ENCODE results near the gene MYBPH.

MYBPH gene

DNA sequence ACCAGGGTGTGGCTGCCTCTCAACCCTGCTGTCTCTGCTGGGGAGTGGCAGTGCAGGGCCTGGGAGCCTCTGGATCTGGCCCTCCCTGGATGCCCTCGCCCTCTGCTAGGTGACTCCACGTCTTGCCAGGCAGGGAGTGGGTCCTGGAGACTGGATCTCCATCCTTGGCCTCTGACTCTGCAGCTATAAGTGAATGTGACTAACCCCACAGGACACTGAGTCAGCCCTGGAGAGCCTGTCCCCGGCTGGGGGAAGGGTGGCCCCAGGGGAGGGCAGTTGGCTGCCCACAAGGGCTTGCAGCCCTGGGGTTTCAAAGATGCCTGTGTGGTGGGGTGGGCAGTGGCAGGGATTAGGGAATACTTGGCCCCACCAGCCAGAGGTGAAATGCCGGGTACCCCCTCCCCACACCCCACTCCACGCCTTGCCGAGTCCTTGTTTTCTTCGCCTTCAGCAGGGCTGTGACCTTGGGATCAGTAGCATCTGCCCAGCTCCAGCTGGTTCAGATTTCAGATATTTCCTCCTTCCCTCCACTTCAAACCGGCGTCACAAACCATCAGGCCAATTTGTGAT is 1.9 kb upstream of the MYBPH start:
- Histone ChIP-seq H3K4me1 (ENCODE audit: control insufficient read depth, insufficient read depth, low read length) (peaks cover 19% of the 10 kb centered on the region), H3K4me3 (ENCODE audit: low read length) (no peak overlapping the region), H3K36me3 (ENCODE audit: control insufficient read depth, insufficient read depth, low read length, severe bottlenecking) (no peaks in the 10 kb centered on the region), H3K9ac (ENCODE audit: low read length) (no peak overlapping the region), H3K9me3 (ENCODE audit: control insufficient read depth, low read length) (no peaks in the 10 kb centered on the region), H3K27me3 (replicated peaks; ENCODE audit: control insufficient read depth, insufficient read depth, low read length) (no peaks in the 10 kb centered on the region)
- peak; percentile 41 for DNase-seq (ENCODE audit: low read depth)

GRCh38 chr1:203177036-203177405 is 1.4 kb upstream of the MYBPH start:
- H3K4me3 ChIP-seq (ENCODE audit: low read length) = no peak overlapping the region
- no peaks in the 10 kb centered on the region for H3K36me3 ChIP-seq (ENCODE audit: control insufficient read depth, insufficient read depth, low read length, severe bottlenecking)
- no peak overlapping the region for H3K9ac ChIP-seq (ENCODE audit: low read length)
- H3K27me3 ChIP-seq (replicated peaks; ENCODE audit: control insufficient read depth, insufficient read depth, low read length) = no peaks in the 10 kb centered on the region
- H3K4me1 ChIP-seq (ENCODE audit: control insufficient read depth, insufficient read depth, low read length) = peaks cover 19% of the 10 kb centered on the region
- H3K9me3 ChIP-seq (ENCODE audit: control insufficient read depth, low read length) = no peaks in the 10 kb centered on the region
- DNase-seq (ENCODE audit: low read depth) = no peak

- no peaks in the 10 kb centered on the region for H3K27me3 ChIP-seq (replicated peaks; ENCODE audit: control insufficient read depth, insufficient read depth, low read length)
- H3K9ac ChIP-seq (ENCODE audit: low read length) = no peak overlapping the region
- peaks cover 19% of the 10 kb centered on the region for H3K4me1 ChIP-seq (ENCODE audit: control insufficient read depth, insufficient read depth, low read length)
- DNase-seq (ENCODE audit: low read depth) = no peak
- H3K36me3 ChIP-seq (ENCODE audit: control insufficient read depth, insufficient read depth, low read length, severe bottlenecking) = no peaks in the 10 kb centered on the region
- no peak overlapping the region for H3K4me3 ChIP-seq (ENCODE audit: low read length)
- no peaks in the 10 kb centered on the region for H3K9me3 ChIP-seq (ENCODE audit: control insufficient read depth, low read length)
Measured at GRCh38 chr1:203176273-203177035, 828 bp upstream of the MYBPH start.

GRCh38 chr1:203175827-203176241 is 208 bp upstream of the MYBPH start:
- DNase-seq (ENCODE audit: low read depth) = no peak
- H3K4me1 ChIP-seq (ENCODE audit: control insufficient read depth, insufficient read depth, low read length) = peaks cover 19% of the 10 kb centered on the region
- no peaks in the 10 kb centered on the region for H3K36me3 ChIP-seq (ENCODE audit: control insufficient read depth, insufficient read depth, low read length, severe bottlenecking)
- no peaks in the 10 kb centered on the region for H3K27me3 ChIP-seq (replicated peaks; ENCODE audit: control insufficient read depth, insufficient read depth, low read length)
- no peak overlapping the region for H3K9ac ChIP-seq (ENCODE audit: low read length)
- no peak overlapping the region for H3K4me3 ChIP-seq (ENCODE audit: low read length)
- no peaks in the 10 kb centered on the region for H3K9me3 ChIP-seq (ENCODE audit: control insufficient read depth, low read length)

GRCh38 chr1:203174324-203174985 is 1.2 kb downstream of the MYBPH start:
- Histone ChIP-seq H3K9ac (ENCODE audit: low read length) (no peak overlapping the region), H3K4me1 (ENCODE audit: control insufficient read depth, insufficient read depth, low read length) (peaks cover 19% of the 10 kb centered on the region), H3K4me3 (ENCODE audit: low read length) (no peak overlapping the region), H3K9me3 (ENCODE audit: control insufficient read depth, low read length) (no peaks in the 10 kb centered on the region), H3K27me3 (replicated peaks; ENCODE audit: control insufficient read depth, insufficient read depth, low read length) (no peaks in the 10 kb centered on the region), H3K36me3 (ENCODE audit: control insufficient read depth, insufficient read depth, low read length, severe bottlenecking) (no peaks in the 10 kb centered on the region)
- DNase-seq (ENCODE audit: low read depth) = no peak

DNA sequence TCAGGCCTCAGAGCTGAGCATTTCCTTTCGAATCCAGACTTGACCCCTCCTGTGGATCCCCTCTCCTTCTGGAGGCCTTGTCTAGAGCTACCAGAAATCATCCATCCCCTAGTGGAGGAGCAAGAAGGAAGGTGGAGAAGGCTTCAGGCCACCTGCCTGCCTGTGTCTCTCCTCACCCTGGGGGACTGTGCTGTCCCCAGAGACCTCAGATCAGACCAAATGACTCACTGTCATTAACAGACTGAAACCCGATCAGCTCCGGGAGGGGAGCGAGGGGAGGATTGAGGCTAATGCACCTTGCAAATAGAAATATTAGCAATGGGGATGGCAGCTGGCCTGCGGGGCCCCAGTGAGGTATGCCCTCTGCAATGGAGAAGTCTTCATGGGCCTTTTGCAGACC is 2.1 kb downstream of the MYBPH start:
- H3K9ac ChIP-seq (ENCODE audit: low read length) = no peak overlapping the region
- DNase-seq (ENCODE audit: low read depth) = no peak
- H3K27me3 ChIP-seq (replicated peaks; ENCODE audit: control insufficient read depth, insufficient read depth, low read length) = no peaks in the 10 kb centered on the region
- no peak overlapping the region for H3K4me3 ChIP-seq (ENCODE audit: low read length)
- H3K36me3 ChIP-seq (ENCODE audit: control insufficient read depth, insufficient read depth, low read length, severe bottlenecking) = no peaks in the 10 kb centered on the region
- no peaks in the 10 kb centered on the region for H3K9me3 ChIP-seq (ENCODE audit: control insufficient read depth, low read length)
- H3K4me1 ChIP-seq (ENCODE audit: control insufficient read depth, insufficient read depth, low read length) = peaks cover 19% of the 10 kb centered on the region

- Histone ChIP-seq H3K9ac (ENCODE audit: low read length) (no peak overlapping the region), H3K9me3 (ENCODE audit: control insufficient read depth, low read length) (no peaks in the 10 kb centered on the region), H3K4me1 (ENCODE audit: control insufficient read depth, insufficient read depth, low read length) (peaks cover 16% of the 10 kb centered on the region), H3K4me3 (ENCODE audit: low read length) (no peak overlapping the region), H3K36me3 (ENCODE audit: control insufficient read depth, insufficient read depth, low read length, severe bottlenecking) (no peaks in the 10 kb centered on the region), H3K27me3 (replicated peaks; ENCODE audit: control insufficient read depth, insufficient read depth, low read length) (no peaks in the 10 kb centered on the region)
- DNase-seq (ENCODE audit: low read depth) = no peak
Measured at GRCh38 chr1:203173011-203173555, 2.5 kb downstream of the MYBPH start.

- Histone ChIP-seq H3K27me3 (replicated peaks; ENCODE audit: control insufficient read depth, insufficient read depth, low read length) (no peaks in the 10 kb centered on the region), H3K36me3 (ENCODE audit: control insufficient read depth, insufficient read depth, low read length, severe bottlenecking) (no peaks in the 10 kb centered on the region), H3K9me3 (ENCODE audit: control insufficient read depth, low read length) (no peaks in the 10 kb centered on the region), H3K4me3 (ENCODE audit: low read length) (no peak overlapping the region), H3K9ac (ENCODE audit: low read length) (no peak overlapping the region), H3K4me1 (ENCODE audit: control insufficient read depth, insufficient read depth, low read length) (peaks cover 9% of the 10 kb centered on the region)
- DNase-seq (ENCODE audit: low read depth) = peak; percentile 44
Measured at GRCh38 chr1:203172184-203173010, 3.2 kb downstream of the MYBPH start.

DNA sequence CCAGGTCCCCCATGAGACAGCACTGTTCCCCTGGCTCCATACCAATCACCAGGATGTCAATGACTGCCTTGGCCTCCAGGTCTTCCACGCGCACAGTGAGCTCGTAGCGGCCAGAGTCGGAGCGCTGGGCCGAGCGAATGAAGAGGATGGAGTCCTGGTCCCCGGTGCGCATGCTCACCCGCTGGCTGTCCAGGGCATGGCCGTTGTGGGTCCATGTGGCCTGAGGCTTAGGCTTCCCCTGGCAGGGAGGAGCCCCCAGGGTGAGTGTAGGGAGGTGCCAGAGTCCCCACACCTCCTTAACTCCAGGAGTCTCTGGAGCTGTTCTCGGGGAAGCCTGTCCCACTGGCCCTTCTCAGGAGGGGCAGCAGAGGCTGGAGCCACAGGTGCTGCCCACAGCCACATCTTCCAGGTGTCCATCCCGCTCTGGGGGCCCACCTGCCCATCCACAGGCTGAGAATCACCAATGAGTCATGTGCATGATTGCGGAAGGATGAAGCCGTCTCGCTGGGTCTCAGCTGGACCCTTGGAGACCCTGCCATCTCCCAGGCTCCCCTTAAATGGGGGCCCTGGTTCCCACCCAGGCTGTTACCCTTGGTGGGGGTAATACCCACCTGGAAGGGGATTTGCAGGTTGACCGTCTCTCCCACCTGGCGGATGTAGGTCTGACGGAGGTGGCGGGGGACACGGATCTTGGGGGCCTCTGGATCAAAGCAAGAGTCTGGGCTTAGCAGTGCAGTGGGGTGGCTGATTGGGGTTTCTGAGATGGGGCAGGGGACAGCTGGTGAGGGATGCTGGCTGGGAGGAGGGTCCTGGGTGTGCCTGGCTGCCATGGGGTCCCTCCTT is 4.1 kb downstream of the MYBPH start:
- H3K36me3 ChIP-seq (ENCODE audit: control insufficient read depth, insufficient read depth, low read length, severe bottlenecking) = no peaks in the 10 kb centered on the region
- no peak overlapping the region for H3K9ac ChIP-seq (ENCODE audit: low read length)
- no peak overlapping the region for H3K4me3 ChIP-seq (ENCODE audit: low read length)
- no peak for DNase-seq (ENCODE audit: low read depth)
- no peaks in the 10 kb centered on the region for H3K9me3 ChIP-seq (ENCODE audit: control insufficient read depth, low read length)
- H3K27me3 ChIP-seq (replicated peaks; ENCODE audit: control insufficient read depth, insufficient read depth, low read length) = no peaks in the 10 kb centered on the region
- peaks cover 1% of the 10 kb centered on the region for H3K4me1 ChIP-seq (ENCODE audit: control insufficient read depth, insufficient read depth, low read length)

GRCh38 chr1:203170625-203171330 is 4.8 kb downstream of the MYBPH start:
- Histone ChIP-seq H3K9me3 (ENCODE audit: control insufficient read depth, low read length) (no peaks in the 10 kb centered on the region), H3K27me3 (replicated peaks; ENCODE audit: control insufficient read depth, insufficient read depth, low read length) (no peaks in the 10 kb centered on the region)

More at GRCh38 chr1:203170625-203171330, 4.8 kb downstream of the MYBPH start:
- no peaks in the 10 kb centered on the region for H3K36me3 ChIP-seq (ENCODE audit: control insufficient read depth, insufficient read depth, low read length, severe bottlenecking)
- no peaks in the 10 kb centered on the region for H3K4me1 ChIP-seq (ENCODE audit: control insufficient read depth, insufficient read depth, low read length)
- no peak overlapping the region for H3K9ac ChIP-seq (ENCODE audit: low read length)
- no peak for DNase-seq (ENCODE audit: low read depth)
- no peak overlapping the region for H3K4me3 ChIP-seq (ENCODE audit: low read length)
